Measurements from ENCODE around the gene DIPK1A. TPM values are rescaled to one million over a fixed set of nuclear protein-coding genes. Genes with fewer than 3 reads are reported as not detected.

Gene DIPK1A
- total RNA-seq, 1 donor from 2014 or later, result 3.6 TPM

GRCh38 chr1:92859400-92860039 lies 101.7 kb downstream of the DIPK1A start:
- H3K27me3 Mint-ChIP-seq (ENCODE audit: insufficient read depth, low read depth), result no peaks in the 10 kb centered on the region
- H3K27me3 ChIP-seq, result no peaks in the 10 kb centered on the region
- H3K4me2 ChIP-seq, result no peak overlapping the region
- H3K36me3 Mint-ChIP-seq, result no peaks in the 10 kb centered on the region
- DNase-seq (ENCODE audit: low spot score), result no peak
- H3K9ac ChIP-seq, result no peak overlapping the region
- no peak overlapping the region for H3K4me3 ChIP-seq
- no peaks in the 10 kb centered on the region for H3K4me1 ChIP-seq
- TF ChIP-seq EZH2phosphoT487 (IDR thresholded peaks at IDR 0.05), result no peak
- no peak for TF ChIP-seq CTCF (IDR thresholded peaks at IDR 0.05)
- TF ChIP-seq EZH2 (IDR thresholded peaks at IDR 0.05), result no peak
- H3K9me3 ChIP-seq (ENCODE audit: low read depth), result no peaks in the 10 kb centered on the region
- H2AFZ ChIP-seq (replicated peaks), result no peak overlapping the region
- no peaks in the 10 kb centered on the region for H3K9me3 Mint-ChIP-seq
- no peaks in the 10 kb centered on the region for H3K4me1 Mint-ChIP-seq
- H3K27ac ChIP-seq, result no peak overlapping the region
- no peak overlapping the region for H3K4me3 Mint-ChIP-seq
- no peaks in the 10 kb centered on the region for H3K36me3 ChIP-seq
- no peaks in the 10 kb centered on the region for H4K20me1 ChIP-seq (ENCODE audit: low read depth)
- no peak overlapping the region for H3K27ac Mint-ChIP-seq
- H3K79me2 ChIP-seq (ENCODE audit: low read depth), result no peaks in the 10 kb centered on the region
- H3F3A ChIP-seq (ENCODE audit: low read depth), result no peaks in the 10 kb centered on the region

- Histone ChIP-seq H3K4me1 (no peaks in the 10 kb centered on the region), H3F3A (ENCODE audit: low read depth) (no peaks in the 10 kb centered on the region), H3K9me3 (ENCODE audit: low read depth) (no peaks in the 10 kb centered on the region), H3K4me3 (no peak overlapping the region), H3K36me3 (no peaks in the 10 kb centered on the region), H3K4me2 (no peak overlapping the region), H3K27ac (no peak overlapping the region), H3K27me3 (no peaks in the 10 kb centered on the region), H3K79me2 (ENCODE audit: low read depth) (no peaks in the 10 kb centered on the region), H4K20me1 (ENCODE audit: low read depth) (no peaks in the 10 kb centered on the region), H2AFZ (replicated peaks) (peak overlapping the region; percentile 55), H3K9ac (no peak overlapping the region)
- peak; percentile 85 for DNase-seq (ENCODE audit: low spot score)
- Mint-ChIP-seq H3K4me1 (no peaks in the 10 kb centered on the region), H3K36me3 (no peaks in the 10 kb centered on the region), H3K4me3 (no peak overlapping the region), H3K9me3 (no peaks in the 10 kb centered on the region), H3K27me3 (ENCODE audit: insufficient read depth, low read depth) (no peaks in the 10 kb centered on the region), H3K27ac (no peak overlapping the region)
- TF ChIP-seq CTCF (IDR thresholded peaks at IDR 0.05) (peak; percentile 99), EZH2phosphoT487 (IDR thresholded peaks at IDR 0.05) (no peak), EZH2 (IDR thresholded peaks at IDR 0.05) (no peak)
These were observed 102.5 kb downstream of the DIPK1A start for GRCh38 chr1:92858564-92859399.

- H3K27ac ChIP-seq, result no peak overlapping the region
- H3K36me3 Mint-ChIP-seq, result no peaks in the 10 kb centered on the region
These were observed 103.4 kb downstream of the DIPK1A start for GRCh38 chr1:92857817-92858216.

More at GRCh38 chr1:92857817-92858216, 103.4 kb downstream of the DIPK1A start:
- H3K27me3 Mint-ChIP-seq (ENCODE audit: insufficient read depth, low read depth), result no peaks in the 10 kb centered on the region
- Histone ChIP-seq H3K27me3 (no peaks in the 10 kb centered on the region), H4K20me1 (ENCODE audit: low read depth) (no peaks in the 10 kb centered on the region), H3K9me3 (ENCODE audit: low read depth) (no peaks in the 10 kb centered on the region), H3K4me3 (no peak overlapping the region), H2AFZ (replicated peaks) (no peak overlapping the region), H3K4me1 (no peaks in the 10 kb centered on the region), H3K79me2 (ENCODE audit: low read depth) (no peaks in the 10 kb centered on the region), H3K36me3 (no peaks in the 10 kb centered on the region), H3K4me2 (no peak overlapping the region), H3K9ac (no peak overlapping the region), H3F3A (ENCODE audit: low read depth) (no peaks in the 10 kb centered on the region)
- H3K27ac Mint-ChIP-seq, result no peak overlapping the region
- TF ChIP-seq EZH2phosphoT487 (IDR thresholded peaks at IDR 0.05), result no peak
- TF ChIP-seq CTCF (IDR thresholded peaks at IDR 0.05), result no peak
- no peak for TF ChIP-seq EZH2 (IDR thresholded peaks at IDR 0.05)
- no peaks in the 10 kb centered on the region for H3K9me3 Mint-ChIP-seq
- H3K4me1 Mint-ChIP-seq, result no peaks in the 10 kb centered on the region
- no peak for DNase-seq (ENCODE audit: low spot score)
- H3K4me3 Mint-ChIP-seq, result no peak overlapping the region

All from neural progenitor cell (in vitro differentiated cells).